ENCODE results near the gene CA6.
A peak's percentile ranks its signal among the peaks of the same experiment; 100 is the strongest.
"Not testable (repeated sequence)": the region's sequence is repeated elsewhere in the genome, so short reads cannot be mapped to it uniquely, and the experiment has no call there.

Gene CA6

DNA sequence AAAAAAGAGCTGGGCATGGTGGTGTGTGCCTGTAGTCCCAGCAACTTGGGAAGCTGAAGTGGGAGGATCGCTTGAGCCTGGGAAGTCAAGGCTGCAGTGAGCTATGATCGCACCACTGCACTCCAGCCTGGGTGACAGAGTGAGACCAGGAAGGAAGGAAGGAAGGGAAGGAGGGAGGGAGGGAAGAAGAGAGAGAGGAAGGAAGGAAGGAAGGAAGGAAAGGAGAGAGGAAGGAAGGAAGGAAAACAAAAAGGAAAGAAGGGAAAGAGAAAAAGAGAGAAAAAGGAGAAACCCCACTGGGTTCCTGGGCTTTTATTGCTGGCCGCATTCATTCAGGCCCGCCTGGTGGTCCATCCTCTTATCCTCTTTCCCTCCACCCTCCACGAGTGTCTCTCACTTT lies 70.8 kb downstream of the CA6 start:
- DNase-seq (ENCODE audit: low read depth in 2 of 2), result no peak
- no peak for TF ChIP-seq CTCF (IDR thresholded peaks at IDR 0.05; ENCODE audit: low read depth, low read length)
- no peak overlapping the region for H3K4me3 ChIP-seq (replicated peaks in 1 of 2; ENCODE audit: low read depth in 2 of 2, low read length in 2 of 2)

- peak; percentile 27 to 60 for DNase-seq (ENCODE audit: low read depth in 2 of 2)
- H3K4me3 ChIP-seq (replicated peaks in 1 of 2; ENCODE audit: low read depth in 2 of 2, low read length in 2 of 2), result no peak overlapping the region
- no peak for TF ChIP-seq CTCF (IDR thresholded peaks at IDR 0.05; ENCODE audit: low read depth, low read length)
Measured at GRCh38 chr1:9018333-9018732, 72.7 kb downstream of the CA6 start.

GRCh38 chr1:9019896-9020295 lies 74.2 kb downstream of the CA6 start:
- DNase-seq (ENCODE audit: low read depth in 2 of 2), result no peak
- TF ChIP-seq CTCF (IDR thresholded peaks at IDR 0.05; ENCODE audit: low read depth, low read length), result no peak
- no peak overlapping the region for H3K4me3 ChIP-seq (replicated peaks in 1 of 2; ENCODE audit: low read depth in 2 of 2, low read length in 2 of 2)

GRCh38 chr1:9020305-9020704 lies 74.6 kb downstream of the CA6 start:
- no peak overlapping the region for H3K4me3 ChIP-seq (replicated peaks in 1 of 2; ENCODE audit: low read depth in 2 of 2, low read length in 2 of 2)
- DNase-seq (ENCODE audit: low read depth in 2 of 2), result no peak
- no peak for TF ChIP-seq CTCF (IDR thresholded peaks at IDR 0.05; ENCODE audit: low read depth, low read length)

GRCh38 chr1:9022026-9022738 lies 76.5 kb downstream of the CA6 start:
- not testable (repeated sequence) for H3K4me3 ChIP-seq (replicated peaks in 1 of 2; ENCODE audit: low read depth in 2 of 2, low read length in 2 of 2); DNase-seq (ENCODE audit: low read depth in 2 of 2)

GRCh38 chr1:9022773-9023172 lies 77.1 kb downstream of the CA6 start:
- no peak for DNase-seq (ENCODE audit: low read depth in 2 of 2)
- TF ChIP-seq CTCF (IDR thresholded peaks at IDR 0.05; ENCODE audit: low read depth, low read length), result no peak
- no peak overlapping the region for H3K4me3 ChIP-seq (replicated peaks in 1 of 2; ENCODE audit: low read depth in 2 of 2, low read length in 2 of 2)
